Renal cortical epithelial cell (primary cell): ENCODE data around the gene ITPR2. TPM values are rescaled to one million over a fixed set of nuclear protein-coding genes. Genes with fewer than 3 reads are reported as not detected.
"Not testable (repeated sequence)": the region's sequence is repeated elsewhere in the genome, so short reads cannot be mapped to it uniquely, and the experiment has no call there.

Experiments
- DNase-seq: peaks from one replicate; pipeline ENCODE4 v3.0.0-alpha.2; 2011; ENCODE audit warnings: low read depth
- total RNA-seq: library from RNA; depleted of rRNA; stranded (reverse); fragments of >200 nt; gene quantifications from 2 replicates; pipeline ENCODE4 v1.2.3, GENCODE V29; 2014

The ITPR2 gene
- total RNA-seq, 1 donor from 2014 or later, result 51.6 TPM

DNA sequence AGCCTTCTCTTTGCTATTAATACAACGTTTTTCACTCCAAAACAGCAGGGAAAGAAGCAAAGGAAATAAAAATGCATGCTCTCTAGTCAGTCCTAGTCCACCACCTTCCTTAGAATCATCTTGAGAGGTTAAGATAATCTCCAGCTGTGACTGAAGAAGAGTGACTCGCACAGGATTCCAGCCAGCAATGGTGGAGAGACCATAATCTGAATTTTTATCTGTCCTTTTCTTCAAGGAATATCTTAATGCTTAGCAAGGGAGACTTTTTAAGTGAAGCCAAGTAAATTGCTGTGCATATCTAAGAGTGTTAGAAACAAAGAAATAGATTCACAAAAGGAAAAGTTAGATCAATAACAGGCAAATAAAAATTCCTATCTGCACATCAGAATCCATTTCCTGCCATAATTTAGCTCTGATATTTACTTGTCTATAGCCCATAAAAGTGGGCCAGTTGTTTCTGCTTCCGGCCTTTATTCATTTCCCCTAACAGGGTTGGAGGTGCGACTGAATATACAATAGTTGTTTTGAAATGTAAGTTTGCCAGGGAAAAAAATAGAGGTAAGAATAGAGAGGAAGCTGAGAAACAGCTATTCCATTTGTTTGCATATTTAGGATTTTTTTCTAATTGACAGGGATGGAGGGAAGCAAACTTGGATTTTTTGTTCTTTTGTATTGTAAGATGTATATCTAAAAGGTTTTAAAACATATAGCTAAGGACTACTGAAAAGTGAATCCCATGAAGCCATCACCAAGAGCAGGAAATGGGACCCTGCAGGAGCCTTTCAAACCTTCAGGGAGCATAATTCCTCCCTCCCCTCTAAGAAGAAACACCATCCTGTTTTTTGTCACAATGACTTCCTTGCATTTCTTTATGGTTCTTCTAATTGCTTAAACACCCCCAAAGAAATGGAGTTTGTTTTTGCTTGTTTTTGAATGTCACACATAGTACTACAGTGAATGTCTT is 154.0 kb downstream of the ITPR2 start:
- no peak for DNase-seq

DNA sequence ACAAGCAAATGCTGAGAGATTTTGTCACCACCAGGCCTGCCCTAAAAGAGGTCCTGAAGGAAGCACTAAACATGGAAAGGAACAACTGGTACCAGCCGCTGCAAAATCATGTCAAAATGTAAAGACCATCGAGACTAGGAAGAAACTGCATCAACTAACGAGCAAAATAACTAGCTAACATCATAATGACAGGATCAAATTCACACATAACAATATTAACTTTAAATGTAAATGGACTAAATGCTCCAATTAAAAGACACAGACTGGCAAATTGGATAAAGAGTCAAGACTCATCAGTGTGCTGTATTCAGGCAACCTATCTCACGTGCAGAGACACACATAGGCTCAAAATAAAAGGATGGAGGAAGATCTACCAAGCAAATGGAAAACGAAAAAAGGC is 161.5 kb downstream of the ITPR2 start:
- not testable (repeated sequence) for DNase-seq

DNA sequence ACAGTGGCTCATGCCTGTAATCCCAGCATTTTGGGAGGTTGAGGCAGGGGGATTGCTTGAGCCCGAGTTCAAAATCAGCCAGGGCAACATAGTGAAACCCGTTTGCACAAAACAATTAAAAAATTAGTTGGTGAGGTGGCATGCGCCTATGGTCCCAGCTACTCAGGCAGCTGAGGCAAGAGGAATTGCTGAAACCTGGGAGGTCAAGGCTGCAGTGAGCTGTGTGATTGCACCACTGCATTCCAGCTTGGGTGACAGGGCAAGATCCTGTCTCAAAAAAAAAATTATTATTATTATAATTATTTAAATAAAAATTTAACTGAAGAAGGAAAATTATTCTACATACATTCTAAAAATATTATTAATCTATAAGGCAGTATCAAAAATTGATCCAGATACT is 164.1 kb downstream of the ITPR2 start:
- DNase-seq, result peak; percentile 24

DNA sequence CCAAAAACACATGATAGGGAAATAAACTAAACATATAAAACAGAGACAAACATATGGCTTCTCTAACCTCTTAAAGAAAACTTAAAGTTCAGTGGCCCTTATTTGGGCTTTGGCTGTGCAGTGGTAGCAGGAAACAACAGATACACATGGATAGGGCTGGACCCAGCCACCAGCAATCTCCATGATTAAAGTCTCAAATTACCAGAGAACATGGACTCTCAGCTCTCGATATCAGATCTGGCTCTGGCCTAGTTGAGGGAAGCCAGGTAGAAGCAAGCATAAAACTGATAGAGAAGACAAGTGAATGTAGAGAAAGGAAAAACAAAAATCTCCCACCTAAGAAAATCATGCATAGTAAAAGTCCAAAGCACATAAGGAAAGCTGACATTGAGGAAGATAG is 164.8 kb downstream of the ITPR2 start:
- DNase-seq, result no peak

DNA sequence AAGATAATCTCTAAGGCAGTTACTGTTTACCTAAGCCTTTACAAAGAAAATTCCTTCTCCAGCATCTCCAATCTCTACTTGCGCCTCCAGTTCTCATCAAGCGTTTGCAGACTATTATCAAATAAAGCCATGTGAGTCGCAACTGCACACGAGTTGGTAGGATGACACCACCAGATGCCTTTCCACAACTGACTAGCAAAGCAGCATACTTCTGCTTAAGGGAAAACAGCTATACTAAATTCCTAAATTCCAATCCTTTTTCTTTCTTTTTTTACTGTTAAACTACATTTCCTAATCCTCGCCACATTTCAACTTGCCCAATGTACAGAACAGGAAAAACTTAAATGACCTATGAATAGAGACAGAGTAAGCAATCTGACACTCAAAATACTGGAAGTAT is 166.7 kb downstream of the ITPR2 start:
- no peak for DNase-seq

DNA sequence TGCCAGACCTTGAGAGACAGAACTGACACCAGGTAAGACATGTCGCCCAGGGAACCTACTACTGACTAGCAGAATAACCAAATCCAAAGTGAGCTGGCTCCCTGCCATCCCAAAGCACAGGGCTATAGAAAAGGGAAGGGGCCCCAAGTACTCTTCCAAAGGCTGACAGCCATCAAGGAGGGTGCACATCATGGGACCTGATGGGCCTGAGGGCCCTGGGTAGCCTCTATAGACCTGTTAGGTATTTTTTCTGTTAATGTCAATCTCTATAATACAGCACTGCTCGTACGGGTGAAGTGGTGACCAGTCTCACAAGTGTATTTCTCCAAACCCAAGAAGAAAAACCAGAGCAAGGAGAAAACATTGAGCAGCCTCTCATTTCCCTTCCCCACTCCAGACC is 171.6 kb downstream of the ITPR2 start:
- DNase-seq, result no peak

DNA sequence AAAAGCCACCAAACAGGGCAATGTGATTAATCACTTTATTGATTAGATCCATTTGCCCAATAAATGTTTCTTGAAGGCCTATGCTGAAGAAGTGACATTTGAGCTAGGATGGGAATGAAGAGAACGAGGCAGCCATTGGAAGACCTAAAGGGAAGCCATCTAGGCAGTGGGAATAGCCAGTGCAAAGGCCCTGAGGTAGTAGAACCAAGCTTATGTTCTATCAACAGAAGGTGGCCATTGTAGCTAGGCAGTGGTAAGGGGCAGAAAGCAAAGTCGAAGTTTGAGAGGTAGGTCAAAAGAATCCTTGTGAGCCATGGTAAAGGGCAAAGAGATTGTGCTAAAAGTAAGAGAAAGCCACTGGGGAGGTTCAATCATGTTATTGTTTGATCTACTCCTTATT is 173.1 kb downstream of the ITPR2 start:
- no peak for DNase-seq

DNA sequence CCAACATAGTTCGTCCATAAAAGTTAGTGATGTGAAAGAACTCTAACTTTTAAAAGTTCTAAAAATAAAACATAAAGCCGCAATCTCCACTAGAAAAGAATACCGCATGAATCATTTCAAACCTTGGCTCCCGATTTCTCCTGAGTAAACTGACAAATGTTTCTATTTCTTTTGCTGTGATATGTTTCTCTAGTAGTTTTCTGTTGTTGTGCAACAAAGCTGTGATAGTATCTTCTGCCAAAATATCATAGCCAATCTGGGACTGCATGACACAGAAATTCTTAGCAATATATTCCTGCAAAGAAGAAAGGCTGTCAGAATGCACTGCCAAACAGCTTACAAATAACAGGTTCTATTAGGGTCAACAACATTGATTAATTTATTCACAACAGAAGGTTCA is 174.0 kb downstream of the ITPR2 start:
- no peak for DNase-seq

DNA sequence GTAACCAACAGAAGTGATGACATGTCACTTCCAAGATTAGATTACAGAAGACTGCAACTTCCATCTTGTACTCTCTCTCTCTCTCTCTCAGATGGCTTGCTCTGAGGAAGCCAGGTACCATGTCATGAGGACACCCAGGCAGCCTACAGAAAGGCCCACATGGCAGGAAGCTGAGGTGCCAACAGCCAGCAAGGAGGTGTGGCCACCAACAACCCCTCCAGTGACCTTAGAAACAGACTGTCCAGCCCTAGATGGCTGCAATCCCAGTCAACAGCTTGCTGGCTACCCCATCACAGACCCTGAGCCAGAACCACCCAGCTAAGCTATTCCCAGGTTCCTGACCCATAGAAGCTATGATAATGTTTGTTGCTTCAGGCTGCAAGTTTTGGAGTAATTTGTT is 178.4 kb downstream of the ITPR2 start:
- DNase-seq, result no peak

DNA sequence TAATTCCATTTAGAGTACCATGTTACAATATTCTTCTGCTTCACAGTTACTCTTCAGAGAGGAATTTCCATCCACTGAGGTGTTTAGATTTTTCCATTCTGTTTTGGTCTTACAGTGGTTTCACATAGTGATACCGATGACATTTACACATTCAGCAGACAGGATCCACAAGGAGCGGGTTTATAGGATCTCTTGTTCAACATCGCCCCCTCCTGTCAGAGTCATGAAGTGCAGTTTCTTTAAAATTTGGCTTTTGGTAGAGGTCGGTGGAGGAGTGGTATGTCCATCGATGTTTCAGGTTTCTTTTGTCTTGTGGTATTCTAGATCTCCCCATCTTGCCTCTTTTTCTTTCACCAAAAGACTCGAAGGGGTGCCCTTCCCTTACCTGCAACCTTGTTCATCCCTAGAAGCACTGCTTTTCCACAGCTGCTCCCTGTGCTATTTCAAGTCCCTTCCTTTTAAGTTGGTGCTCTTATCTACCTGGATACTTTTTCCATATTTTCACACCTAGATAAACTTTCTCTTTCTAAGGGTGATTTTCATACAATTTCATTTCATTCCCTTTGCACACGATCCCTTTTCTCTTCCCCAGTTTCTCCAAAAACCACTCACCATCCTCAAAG is 181.3 kb downstream of the ITPR2 start:
- peak; percentile 71 for DNase-seq

DNA sequence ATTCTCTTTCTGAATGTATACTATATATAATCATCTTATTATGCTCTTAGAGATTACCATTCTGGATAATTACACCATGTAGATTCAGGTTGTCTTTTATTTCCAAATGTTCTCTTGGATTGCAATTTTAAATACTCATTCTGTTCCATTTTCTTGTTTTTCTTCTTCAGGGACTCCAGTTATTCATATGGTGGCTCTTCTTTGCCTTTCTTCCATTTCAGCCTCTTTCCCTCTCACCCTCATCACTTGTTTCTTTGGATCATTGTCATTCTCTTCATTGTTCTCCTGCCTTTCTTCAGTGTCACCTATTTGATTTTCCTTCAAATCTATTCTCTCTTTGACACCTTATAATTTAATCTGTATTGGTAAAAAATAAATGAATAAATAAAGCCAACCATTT is 182.0 kb downstream of the ITPR2 start:
- DNase-seq, result no peak

DNA sequence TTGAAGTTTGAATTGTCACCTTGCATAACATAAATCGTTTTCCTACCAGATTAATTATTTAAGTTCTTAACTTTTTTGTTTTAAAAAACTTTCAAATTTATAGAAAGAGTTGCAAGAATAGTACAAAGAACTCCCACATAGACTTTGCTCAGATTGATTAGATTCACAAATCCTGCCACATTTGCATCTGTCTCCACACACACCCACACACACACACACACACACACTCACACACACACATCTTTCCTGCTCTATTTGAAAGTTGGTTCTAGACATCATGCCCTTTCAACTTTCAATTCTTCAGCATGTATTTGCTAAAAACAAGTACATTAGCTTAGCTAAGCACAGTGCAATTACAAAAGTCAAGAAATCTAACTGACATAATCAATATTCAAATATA is 184.0 kb downstream of the ITPR2 start:
- no peak for DNase-seq

DNA sequence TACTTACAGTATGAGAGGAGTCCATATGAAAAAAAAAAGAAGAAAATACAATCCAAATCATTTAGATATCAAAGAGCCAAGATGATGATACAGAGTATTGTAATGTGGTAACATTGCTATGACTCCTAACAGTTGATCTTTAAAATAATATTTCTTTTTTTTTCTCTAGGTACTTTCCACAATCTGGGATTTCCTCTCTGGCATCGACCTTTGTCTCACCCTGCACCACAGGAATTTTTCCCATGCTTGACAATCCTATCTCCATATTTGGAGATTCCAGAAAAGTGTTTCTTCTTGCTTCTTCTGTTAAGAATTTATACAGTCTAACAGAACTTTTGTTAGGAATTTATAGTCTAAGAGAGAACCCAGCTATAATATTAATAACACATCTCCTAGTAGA is 184.4 kb downstream of the ITPR2 start:
- peak; percentile 90 for DNase-seq

DNA sequence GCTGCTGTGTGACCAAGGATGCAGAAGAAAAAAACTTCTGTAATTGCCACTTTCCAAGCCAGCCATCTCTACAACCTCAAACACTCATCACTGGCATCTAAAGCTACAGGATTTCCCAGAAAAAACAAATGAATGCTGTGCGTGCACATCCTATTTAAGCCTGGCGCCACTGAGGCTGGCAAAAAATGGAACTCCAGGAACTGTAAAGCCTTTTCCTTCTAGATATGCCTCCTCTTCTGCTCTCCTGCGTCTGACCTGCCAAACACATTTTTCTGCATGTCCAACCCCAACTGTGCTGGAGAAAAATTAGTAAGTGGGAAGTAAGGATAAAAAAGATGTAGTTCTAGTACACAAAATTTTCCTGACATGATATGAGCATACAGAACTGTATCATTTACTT is 184.9 kb downstream of the ITPR2 start:
- DNase-seq, result no peak

DNA sequence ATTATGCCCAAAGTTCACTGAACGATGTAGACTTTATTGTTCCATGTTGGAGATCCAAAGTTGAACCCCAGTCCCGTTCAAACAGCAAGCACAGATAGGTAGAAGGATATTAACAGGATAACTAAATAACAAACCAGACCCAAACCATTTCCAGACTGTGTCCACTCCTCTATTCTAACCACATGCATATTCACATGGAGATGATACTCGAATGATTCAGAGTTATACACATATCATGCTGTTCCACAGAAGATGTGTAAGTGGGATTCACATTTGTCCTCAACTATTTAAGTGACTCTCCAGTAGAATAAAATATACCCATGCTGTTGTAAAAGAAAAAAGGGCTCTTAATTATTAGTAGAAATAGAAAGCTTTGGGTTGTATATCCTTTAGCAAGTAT is 185.9 kb downstream of the ITPR2 start:
- no peak for DNase-seq

DNA sequence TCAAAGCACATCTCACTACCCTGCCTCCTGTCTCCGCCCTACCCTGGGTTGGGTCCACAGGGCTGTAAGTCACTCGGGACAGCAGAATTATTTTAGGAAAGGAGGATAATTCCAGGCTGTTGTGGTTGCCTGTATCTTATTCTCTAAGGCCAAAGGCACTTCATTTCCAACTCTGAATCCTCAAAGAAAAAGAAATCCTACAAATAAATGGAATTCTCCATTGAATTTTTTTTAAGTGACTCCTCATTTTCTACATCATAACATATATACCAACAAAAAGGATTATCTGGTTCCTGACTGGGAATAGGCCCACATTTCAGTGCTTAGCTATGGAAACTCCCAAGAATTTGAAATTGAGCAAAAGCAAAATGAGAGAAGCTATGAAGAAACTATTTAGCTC is 186.4 kb downstream of the ITPR2 start:
- DNase-seq, result no peak

DNA sequence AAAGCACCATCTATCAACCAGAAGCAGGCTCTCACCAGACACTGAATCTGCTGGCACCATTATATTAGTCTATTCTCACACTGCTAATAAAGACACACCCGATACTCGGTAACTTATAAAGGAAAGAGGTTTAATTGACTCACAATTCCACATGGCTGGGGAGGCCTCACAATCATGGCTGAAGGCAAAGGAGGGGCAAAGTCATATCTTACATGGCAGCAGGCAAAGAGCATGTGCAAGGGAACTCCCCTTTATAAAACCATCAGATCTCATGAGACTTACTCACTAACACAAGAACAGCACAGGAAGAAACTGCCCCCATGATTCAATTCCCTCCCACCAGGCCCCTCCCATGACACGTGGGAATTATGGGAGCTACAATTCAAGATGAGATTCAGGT is 188.6 kb downstream of the ITPR2 start:
- DNase-seq, result peak; percentile 57

DNA sequence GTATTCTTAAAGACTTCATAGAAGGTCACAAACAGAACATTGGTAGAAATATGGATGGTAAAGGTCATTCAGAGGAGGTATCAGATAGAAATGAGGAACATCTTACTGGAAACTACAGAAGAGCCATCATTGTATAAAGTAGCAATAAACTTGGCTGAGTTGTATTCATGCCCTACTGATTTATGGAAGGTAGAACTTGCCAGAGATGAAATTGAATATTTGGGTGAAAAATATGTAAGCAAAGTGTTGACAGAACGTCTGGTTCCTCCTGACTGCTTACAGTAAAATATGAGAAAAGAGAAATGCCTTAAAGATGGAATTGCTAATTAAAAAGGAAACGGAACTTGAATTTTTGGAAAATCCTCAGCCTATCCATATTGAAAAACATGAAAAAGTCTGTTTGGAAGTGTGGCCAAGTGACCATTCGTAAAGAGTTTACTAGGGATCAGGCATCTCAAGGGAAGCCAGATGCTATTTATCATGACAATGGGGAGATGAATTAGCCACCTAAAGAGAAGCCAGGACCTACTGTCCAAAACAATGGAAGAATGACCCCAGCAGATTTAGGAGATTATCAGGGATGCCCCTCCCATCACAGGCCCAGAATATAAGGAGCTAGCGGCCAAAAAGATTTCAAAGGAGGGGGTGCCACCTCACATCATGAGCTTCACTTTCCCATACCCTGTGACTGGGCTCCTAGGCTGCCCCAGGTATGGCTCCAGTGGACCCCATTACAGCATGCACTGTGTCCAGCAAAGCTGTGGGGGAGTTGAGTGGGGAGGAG is 189.3 kb downstream of the ITPR2 start:
- no peak for DNase-seq

DNA sequence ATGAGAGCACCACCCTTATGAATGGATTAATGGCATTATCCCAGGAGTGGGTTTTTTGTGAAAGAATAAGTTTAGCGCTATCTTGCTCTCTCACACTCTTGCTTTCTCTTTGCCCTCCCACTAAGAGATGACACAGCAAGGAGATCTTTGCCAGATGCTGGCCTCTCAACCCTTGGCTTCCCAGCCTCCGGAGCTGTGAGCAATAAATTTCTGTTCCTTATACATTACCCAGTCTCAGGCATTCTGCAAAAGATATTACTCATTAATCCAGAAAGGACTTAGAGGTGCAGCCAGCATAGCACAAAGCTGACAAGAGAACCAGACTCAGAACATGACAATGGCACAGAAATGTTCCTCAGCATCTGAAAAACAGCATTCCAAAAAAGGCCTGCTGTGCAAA is 190.6 kb downstream of the ITPR2 start:
- DNase-seq, result peak; percentile 82

DNA sequence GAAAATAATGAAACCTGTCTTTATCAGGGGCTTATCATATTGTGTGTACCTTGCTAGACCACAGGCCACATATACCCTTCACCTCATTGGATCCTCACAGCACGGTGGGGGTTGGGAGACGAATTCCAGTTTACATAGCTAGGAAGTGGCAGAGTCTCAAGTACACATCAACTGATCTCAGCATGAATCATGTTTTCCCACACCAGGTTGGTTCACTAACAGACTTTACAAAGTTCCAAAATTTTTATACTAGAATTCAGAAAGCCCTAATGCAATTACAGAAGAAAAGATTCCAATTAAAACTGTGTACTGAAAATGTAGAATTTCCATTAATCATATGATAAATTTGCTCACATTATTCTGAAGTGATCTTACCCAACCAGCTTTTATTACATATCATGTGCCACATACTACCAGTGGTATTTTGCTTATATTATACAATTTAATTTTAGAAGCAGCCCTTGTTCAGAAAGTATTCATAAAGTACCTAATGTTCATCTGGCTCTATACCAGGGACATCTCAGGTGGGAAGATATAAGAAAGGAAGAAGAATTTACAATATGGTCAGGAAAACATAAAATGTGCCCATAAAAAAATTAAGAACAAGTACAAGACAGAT is 196.2 kb downstream of the ITPR2 start:
- DNase-seq, result peak; percentile 88

DNA sequence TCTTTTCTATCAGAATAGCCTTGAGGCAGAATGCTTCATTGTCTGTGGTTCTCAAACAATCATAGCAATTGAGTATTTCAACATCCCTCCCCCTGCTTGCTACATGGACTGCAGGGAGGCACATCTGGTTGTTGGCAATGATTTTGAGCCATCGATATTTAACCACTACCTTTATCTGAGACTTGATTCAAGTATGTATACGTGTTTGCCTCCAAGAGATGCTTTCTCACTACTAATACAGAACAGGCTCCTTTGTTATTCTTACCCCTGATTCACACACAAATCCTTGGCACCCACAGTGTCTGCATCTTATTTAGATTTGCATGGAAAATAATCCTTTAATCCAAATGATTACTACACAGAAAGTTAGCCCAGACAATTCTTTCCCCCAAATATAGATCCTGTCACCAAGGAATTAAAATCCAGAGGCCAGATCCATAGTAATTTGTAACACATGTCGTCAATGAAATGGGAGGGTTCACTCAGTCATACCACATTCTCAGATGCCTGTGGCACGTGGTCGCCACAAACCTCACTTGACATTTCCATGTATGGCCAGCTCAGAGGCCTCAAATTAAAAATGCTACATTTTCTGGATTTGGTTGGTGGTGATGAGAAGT is 199.3 kb downstream of the ITPR2 start:
- peak; percentile 68 for DNase-seq

DNA sequence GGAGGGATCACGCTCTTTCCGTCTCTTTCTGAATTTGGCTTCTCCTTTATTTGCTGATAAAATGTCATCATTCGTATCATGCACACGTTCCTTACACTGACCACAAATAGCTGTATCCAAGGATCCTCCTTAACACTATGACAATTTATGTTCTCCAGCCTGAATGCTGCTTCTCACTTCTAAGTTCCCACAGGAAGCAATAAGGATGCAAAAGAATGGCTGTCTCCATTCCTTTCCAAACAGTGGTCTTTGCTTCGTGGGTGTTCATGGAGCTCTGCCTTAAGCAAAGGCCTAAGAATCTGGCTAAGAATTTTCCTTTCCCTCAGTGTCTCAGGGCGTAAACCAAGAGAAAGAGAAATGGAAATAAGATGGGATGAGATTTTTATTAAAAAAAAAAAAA is 200.2 kb downstream of the ITPR2 start:
- DNase-seq, result no peak
